A549 treated with ZK216348 at 1 μM for 4 hours (cell line): ENCODE results near the gene IGSF22. TPM values are rescaled to one million over a fixed set of nuclear protein-coding genes. Genes with fewer than 3 reads are reported as not detected.

ENCODE experiments used
- total RNA-seq: library from RNA; stranded (reverse); fragments of 200-300 nt; extraction: Qiagen RNA extraction; gene quantifications from 5 replicates; pipeline ENCODE4 v1.2.3, GENCODE V29; 2022; ENCODE audit warnings: low read depth

The IGSF22 gene
- not detected in 5 replicates for total RNA-seq

GRCh38 chr11:18726040-18726439 is at the start of gene IGSF22:
Gene IGSF22, minus strand, starts transcription at chr11:18726188. Its CDS starts 1,952 bp downstream, at chr11:18724236.

GRCh38 chr11:18698341-18699268 is 27.4 kb downstream of the IGSF22 start, which contains the start of gene TMEM86A:
Gene TMEM86A, plus strand, starts transcription at chr11:18698779. Its CDS starts 108 bp downstream, at chr11:18698887.

Other genes starting within 250 kb of the IGSF22 start
- gene TSG101, start 199.2 kb downstream of the IGSF22 start, total RNA-seq, result 90.6 to 126 TPM (median 110 TPM) in 5 replicates
- gene UEVLD, start 137.5 kb downstream of the IGSF22 start, total RNA-seq, result 16.2 to 27.2 TPM (median 19.8 TPM) in 5 replicates
- 2.2 to 4.8 TPM (median 2.4 TPM) in 5 replicates for gene MISFA, start 126.4 kb downstream of the IGSF22 start, total RNA-seq
- 15.5 to 20.5 TPM (median 18.2 TPM) in 5 replicates for gene SPTY2D1, start 91.8 kb downstream of the IGSF22 start, total RNA-seq
- gene TMEM86A, start 27.4 kb downstream of the IGSF22 start, total RNA-seq, result 0.29 to 0.56 TPM (median 0.47 TPM) in 5 replicates
- gene PTPN5, start 65.6 kb upstream of the IGSF22 start, total RNA-seq, result 0.05 TPM in 1 of 5 replicates, not detected in the others
- gene MRGPRX1, start 213.2 kb upstream of the IGSF22 start, total RNA-seq, result not detected in 5 replicates